ENCODE data around the gene BRD4.

DNA sequence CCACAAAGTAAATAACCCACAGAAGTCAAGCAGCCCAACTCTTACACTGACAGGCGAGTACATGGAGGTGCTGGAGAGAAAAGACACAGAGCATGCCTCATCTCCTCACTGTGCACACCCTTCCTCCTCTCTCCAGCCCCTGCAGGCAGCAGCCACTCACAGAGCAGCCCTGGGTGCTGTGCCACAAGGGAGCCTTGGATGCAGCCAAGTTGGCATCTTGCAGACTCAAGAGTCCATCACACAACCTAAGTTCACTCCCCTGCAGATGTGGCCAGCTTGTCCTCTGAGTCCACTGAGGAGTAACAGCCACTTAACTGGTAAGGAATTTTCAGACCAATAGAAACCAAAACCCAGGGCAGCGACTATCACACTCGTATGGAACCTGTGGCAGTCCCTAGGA lies 47.4 kb downstream of the BRD4 start:
- TF ChIP-seq POLR2AphosphoS5 (IDR thresholded peaks at IDR 0.05; ENCODE audit: low read depth, low read length): no peak
- no peak for TF ChIP-seq POLR2A (IDR thresholded peaks at IDR 0.05; ENCODE audit: low read depth, low read length)
